SU-DHL-6 (cell line): ENCODE data around the gene DNAH17.

Experiments
- H2AFZ ChIP-seq: fragments of 200-600 bp; sonication (generic); 2 replicates; pipeline ENCODE4 v1.6.1; 2014; ENCODE audit warnings: low read depth, mild to moderate bottlenecking, moderate library complexity, mixed read lengths, antibody characterized with exemption, low read length; ENCODE audit not compliant: severe bottlenecking
- H3F3A ChIP-seq: fragments of 200-600 bp; shearing (Covaris generic); 2 replicates; pipeline ENCODE4 v1.6.0; 2016; ENCODE audit warnings: antibody characterized with exemption, mild to moderate bottlenecking; ENCODE audit not compliant: insufficient read depth
- H3K27ac ChIP-seq: fragments of 200-600 bp; sonication (generic); 2 replicates; pipeline ENCODE4 v1.5.1; 2016; ENCODE audit warnings: low read depth, mild to moderate bottlenecking, low read length, moderate library complexity, mixed read lengths
- H3K27me3 ChIP-seq: fragments of 200-600 bp; sonication (generic), shearing (Covaris generic); 2 replicates; pipeline ENCODE4 v1.6.0; 2014; ENCODE audit warnings: mild to moderate bottlenecking, low read length
- H3K36me3 ChIP-seq: fragments of 200-600 bp; sonication (generic); 2 replicates; pipeline ENCODE4 v1.6.1; 2014; ENCODE audit warnings: mild to moderate bottlenecking, low read length, mixed read lengths
- H3K4me2 ChIP-seq: fragments of 300-600, 200-600 bp; shearing (Covaris generic), sonication (generic); 2 replicates; pipeline ENCODE4 v1.6.0; 2014; ENCODE audit warnings: low read length, low read depth, mild to moderate bottlenecking; ENCODE audit not compliant: poor library complexity, severe bottlenecking
- H3K4me3 ChIP-seq: fragments of 200-600 bp; sonication (generic); 2 replicates; pipeline ENCODE4 v1.5.1; 2014; ENCODE audit warnings: antibody characterized with exemption, low read length, mild to moderate bottlenecking, mixed read lengths; ENCODE audit not compliant: insufficient read depth, poor library complexity, severe bottlenecking
- H3K79me2 ChIP-seq: fragments of 200-600 bp; sonication (generic); 2 replicates; pipeline ENCODE4 v1.6.1; 2014; ENCODE audit warnings: mild to moderate bottlenecking, low read length, moderate library complexity; ENCODE audit not compliant: insufficient read depth
- H3K9ac ChIP-seq: fragments of 200-600 bp; sonication (generic); 2 replicates; pipeline ENCODE4 v1.7.0; 2014; ENCODE audit warnings: mild to moderate bottlenecking, low read length
- H3K9me2 ChIP-seq: fragments of 200-600 bp; sonication (generic); replicated peaks from 2 replicates; pipeline ENCODE4 v1.6.1; 2014; ENCODE audit warnings: low read length; ENCODE audit not compliant: insufficient read depth
- H3K9me3 ChIP-seq: fragments of 200-600 bp; sonication (generic); 2 replicates; pipeline ENCODE4 v1.6.1; 2014; ENCODE audit warnings: low read length, mixed read lengths; ENCODE audit not compliant: insufficient read depth
- H4K20me1 ChIP-seq: fragments of 200-600 bp; sonication (generic); 2 replicates; pipeline ENCODE4 v1.6.1; 2014; ENCODE audit warnings: low read depth, mild to moderate bottlenecking, antibody characterized with exemption, low read length, moderate library complexity, mixed read lengths
- EZH2phosphoT487 ChIP-seq: fragments of 200-600 bp; sonication (generic), shearing (Covaris generic); conservative IDR thresholded peaks from 2 replicates; pipeline ENCODE4 v1.6.1; 2018; ENCODE audit warnings: mild to moderate bottlenecking, antibody characterized with exemption, low read length, moderate library complexity, mixed read lengths
- TF ChIP-seq, protein P1 (sequence below): fragments of 200-600 bp; sonication (generic); IDR thresholded peaks from one replicate; pipeline ENCODE4 v1.5.1; 2017; ENCODE audit warnings: antibody characterized with exemption, mild to moderate bottlenecking, low read length, moderate library complexity; ENCODE audit not compliant: insufficient read depth, poor library complexity, severe bottlenecking

Gene DNAH17

GRCh38 chr17:78622491-78623265, 45.5 kb upstream of the DNAH17 start:
- Histone ChIP-seq H3K79me2 (no peaks in the 10 kb centered on the region), H3K36me3 (no peaks in the 10 kb centered on the region), H3K4me2 (no peak overlapping the region), H3F3A (no peaks in the 10 kb centered on the region), H3K9me3 (no peaks in the 10 kb centered on the region), H4K20me1 (no peaks in the 10 kb centered on the region), H3K9ac (no peak overlapping the region), H3K9me2 (no peaks in the 10 kb centered on the region), H2AFZ (no peak overlapping the region), H3K4me3 (no peak overlapping the region), H3K27ac (no peak overlapping the region), H3K27me3 (no peaks in the 10 kb centered on the region)
- TF ChIP-seq, protein P1, sequence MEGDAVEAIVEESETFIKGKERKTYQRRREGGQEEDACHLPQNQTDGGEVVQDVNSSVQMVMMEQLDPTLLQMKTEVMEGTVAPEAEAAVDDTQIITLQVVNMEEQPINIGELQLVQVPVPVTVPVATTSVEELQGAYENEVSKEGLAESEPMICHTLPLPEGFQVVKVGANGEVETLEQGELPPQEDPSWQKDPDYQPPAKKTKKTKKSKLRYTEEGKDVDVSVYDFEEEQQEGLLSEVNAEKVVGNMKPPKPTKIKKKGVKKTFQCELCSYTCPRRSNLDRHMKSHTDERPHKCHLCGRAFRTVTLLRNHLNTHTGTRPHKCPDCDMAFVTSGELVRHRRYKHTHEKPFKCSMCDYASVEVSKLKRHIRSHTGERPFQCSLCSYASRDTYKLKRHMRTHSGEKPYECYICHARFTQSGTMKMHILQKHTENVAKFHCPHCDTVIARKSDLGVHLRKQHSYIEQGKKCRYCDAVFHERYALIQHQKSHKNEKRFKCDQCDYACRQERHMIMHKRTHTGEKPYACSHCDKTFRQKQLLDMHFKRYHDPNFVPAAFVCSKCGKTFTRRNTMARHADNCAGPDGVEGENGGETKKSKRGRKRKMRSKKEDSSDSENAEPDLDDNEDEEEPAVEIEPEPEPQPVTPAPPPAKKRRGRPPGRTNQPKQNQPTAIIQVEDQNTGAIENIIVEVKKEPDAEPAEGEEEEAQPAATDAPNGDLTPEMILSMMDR: no peak
- no peak for TF ChIP-seq EZH2phosphoT487

- Histone ChIP-seq H3K4me3 (no peak overlapping the region), H4K20me1 (no peaks in the 10 kb centered on the region), H2AFZ (no peak overlapping the region), H3K9ac (no peak overlapping the region), H3K4me2 (no peak overlapping the region), H3K9me3 (no peaks in the 10 kb centered on the region), H3K9me2 (no peaks in the 10 kb centered on the region), H3K27ac (no peak overlapping the region), H3K36me3 (no peaks in the 10 kb centered on the region), H3F3A (no peaks in the 10 kb centered on the region), H3K79me2 (no peaks in the 10 kb centered on the region), H3K27me3 (no peaks in the 10 kb centered on the region)
- TF ChIP-seq, protein P1: no peak
- no peak for TF ChIP-seq EZH2phosphoT487
Measured at GRCh38 chr17:78621720-78622490, 44.7 kb upstream of the DNAH17 start.

DNA sequence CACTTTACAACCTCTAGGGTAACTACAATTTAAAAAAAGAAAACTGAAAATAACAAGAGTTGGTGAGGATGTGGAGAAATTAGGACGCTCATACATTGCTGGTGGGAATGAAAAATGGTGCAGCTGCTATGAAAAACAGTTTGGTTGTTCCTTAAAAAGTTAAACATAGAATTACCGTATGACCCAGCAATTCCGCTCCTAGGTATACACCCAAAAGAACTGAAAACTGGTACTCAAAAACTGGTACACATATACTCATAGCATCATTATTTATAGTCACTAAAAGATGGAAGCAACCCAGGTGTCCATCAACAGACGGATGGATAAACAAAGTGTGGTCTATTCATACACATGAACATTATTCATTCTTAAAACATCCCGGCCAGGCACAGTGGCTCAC, 42.9 kb upstream of the DNAH17 start:
- H3K4me3 ChIP-seq: no peak overlapping the region
- no peaks in the 10 kb centered on the region for H3F3A ChIP-seq
- H3K27me3 ChIP-seq: no peaks in the 10 kb centered on the region
- H3K9me3 ChIP-seq: no peaks in the 10 kb centered on the region
- no peak overlapping the region for H2AFZ ChIP-seq
- H3K36me3 ChIP-seq: no peaks in the 10 kb centered on the region
- no peaks in the 10 kb centered on the region for H3K79me2 ChIP-seq
- H3K9ac ChIP-seq: no peak overlapping the region
- TF ChIP-seq, protein P1: no peak
- no peak for TF ChIP-seq EZH2phosphoT487
- H4K20me1 ChIP-seq: no peaks in the 10 kb centered on the region
- H3K27ac ChIP-seq: no peak overlapping the region
- H3K9me2 ChIP-seq: no peaks in the 10 kb centered on the region
- H3K4me2 ChIP-seq: no peak overlapping the region
